Suppressor macrophage treated with lipopolysaccharide for 1 hour (primary cell): Measurements from ENCODE around the gene PLA2G4E.

Experiments
- DNase-seq, 3 donors: peaks; one replicate each; pipeline ENCODE4 v3.0.0-alpha.2; 2020 to 2022

PLA2G4E gene

DNA sequence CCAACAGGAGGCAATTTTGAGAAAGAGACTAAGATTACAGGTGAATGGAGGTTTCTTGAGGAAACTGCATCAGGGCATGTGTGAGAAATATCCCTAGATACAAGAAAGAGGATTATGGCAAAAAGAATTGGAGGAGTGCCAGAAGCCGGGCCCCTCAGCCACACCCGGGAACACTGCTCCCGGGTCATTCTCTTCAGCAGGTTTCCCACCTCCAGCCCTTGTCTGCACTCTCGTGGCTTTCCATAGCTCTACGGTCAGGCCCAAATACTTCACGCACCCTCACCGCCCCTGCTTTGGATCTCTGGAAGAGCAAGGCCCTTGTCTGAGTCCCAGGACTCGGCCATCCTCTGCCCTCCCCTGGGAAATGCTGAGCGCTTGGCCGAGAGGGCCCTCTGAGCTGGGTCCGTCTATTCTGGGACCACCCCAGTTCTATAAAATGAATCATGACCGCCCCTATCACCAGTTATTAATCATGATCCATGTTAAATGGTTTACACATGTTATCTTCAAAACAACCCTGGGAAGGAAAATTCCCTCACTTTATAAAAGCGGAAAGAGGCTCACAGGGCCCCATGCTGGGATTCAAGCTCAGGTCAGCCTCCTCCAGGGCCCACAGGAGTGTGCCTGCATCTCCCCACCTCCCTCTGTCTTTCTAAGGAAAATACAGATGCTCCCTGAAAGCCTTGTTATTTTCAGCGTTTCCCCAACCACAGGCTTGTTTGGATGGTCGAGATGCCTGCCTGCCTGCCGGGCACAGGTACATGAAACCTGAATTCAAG, 88.1 kb downstream of the PLA2G4E start:
- DNase-seq, result no peak

DNA sequence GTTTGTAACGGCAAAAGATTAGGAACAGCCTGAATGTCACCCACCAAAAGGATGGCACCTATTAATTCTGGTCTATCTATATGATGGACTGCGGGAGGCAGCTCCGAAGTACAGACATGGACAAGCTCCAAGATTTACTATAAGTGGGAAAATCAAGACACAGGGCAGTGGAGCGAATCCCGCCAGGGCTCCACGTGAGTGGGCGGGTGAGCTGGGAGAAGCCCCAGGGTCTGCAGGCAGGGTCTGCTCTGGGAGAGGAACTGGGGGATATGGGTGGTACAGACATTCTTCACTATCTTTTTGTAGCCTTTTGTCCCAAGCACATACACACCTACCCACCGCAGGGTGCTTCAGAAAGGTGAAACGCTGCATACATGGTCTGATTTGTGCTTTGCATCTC, 88.7 kb downstream of the PLA2G4E start:
- no peak for DNase-seq
